ENCODE measurements around the gene FAM210A. TPM values are rescaled to one million over a fixed set of nuclear protein-coding genes. Genes with fewer than 3 reads are reported as not detected.

FAM210A gene
- total and polyA plus RNA-seq, 9 of the 15 experiments (the other 6 are each of a cell fraction or from before 2014, with no cell fraction given): 8.3 to 41.7 (median 19.1) TPM

- in situ Hi-C loops (cut with MboI) (no loop called here), intact Hi-C loops (cut with micrococcal nuclease) (no loop called here)
- TF ChIP-seq ZNF511 (CRISPR knock-in tag; IDR thresholded peaks at IDR 0.05) (no peak), ETV5 (CRISPR knock-in tag; IDR thresholded peaks at IDR 0.05; ENCODE audit: low read depth) (no peak), C11orf30 (IDR thresholded peaks at IDR 0.05; ENCODE audit: low read depth) (no peak), EGR1 (conservative IDR thresholded peaks at IDR 0.05) (no peak), ASH1L (IDR thresholded peaks at IDR 0.05; ENCODE audit: borderline replicate concordance, low read depth, partially characterized antibody) (no peak), HDGF (IDR thresholded peaks at IDR 0.05) (no peak), SNRNP70 (optimal IDR thresholded peaks at IDR 0.05; ENCODE audit: low read depth, low read length) (no peak), ZNF586 (CRISPR knock-in tag; conservative IDR thresholded peaks at IDR 0.05) (no peak), ETV1 (tag; conservative IDR thresholded peaks at IDR 0.05; ENCODE audit: low read depth) (no peak)
- TF ChIP-seq, protein P1, sequence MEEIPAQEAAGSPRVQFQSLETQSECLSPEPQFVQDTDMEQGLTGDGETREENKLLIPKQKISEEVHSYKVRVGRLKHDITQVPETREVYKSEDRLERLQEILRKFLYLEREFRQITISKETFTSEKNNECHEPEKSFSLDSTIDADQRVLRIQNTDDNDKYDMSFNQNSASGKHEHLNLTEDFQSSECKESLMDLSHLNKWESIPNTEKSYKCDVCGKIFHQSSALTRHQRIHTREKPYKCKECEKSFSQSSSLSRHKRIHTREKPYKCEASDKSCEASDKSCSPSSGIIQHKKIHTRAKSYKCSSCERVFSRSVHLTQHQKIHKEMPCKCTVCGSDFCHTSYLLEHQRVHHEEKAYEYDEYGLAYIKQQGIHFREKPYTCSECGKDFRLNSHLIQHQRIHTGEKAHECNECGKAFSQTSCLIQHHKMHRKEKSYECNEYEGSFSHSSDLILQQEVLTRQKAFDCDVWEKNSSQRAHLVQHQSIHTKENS (CRISPR knock-in tag; IDR thresholded peaks at IDR 0.05): no peak
- CTCF ChIA-PET (ENCODE audit: low intra/inter-chr PET ratio): no interaction called here
- H2AFZ ChIP-seq (ENCODE audit: low read depth, low read length): no peak overlapping the region
- peaks cover 9% of the 10 kb centered on the region; the same call in 1 of the 3 replicates for H3K36me3 ChIP-seq (ENCODE audit: control insufficient read depth, insufficient read depth, low read length)
- H3K27ac ChIP-seq (ENCODE audit: extremely low read depth, low read depth, low read length): no peak overlapping the region
- peaks cover 4 to 11% of the 10 kb centered on the region in 2 experiments; a peak in 2 of 5 replicates for H3K27me3 ChIP-seq (ENCODE audit: control insufficient read depth in 2 of 2, insufficient read depth in 2 of 2, low read length in 2 of 2)
- no peaks in the 10 kb centered on the region for H4K20me1 ChIP-seq (replicated peaks; ENCODE audit: control insufficient read depth, insufficient read depth, low read length)
- ATAC-seq: peak; percentile 39
- FAIRE-seq: no peak
- H3K4me3 ChIP-seq: no peak overlapping the region
- no peak overlapping the region; a peak in 1 of 4 replicates for H3K9ac ChIP-seq (ENCODE audit: insufficient read depth in 1 of 2, low read depth in 2 of 2, low read length in 2 of 2)
- no peaks in the 10 kb centered on the region for H3K9me1 ChIP-seq (ENCODE audit: control insufficient read depth, insufficient read depth, low read length)
- BruUV-seq (replicated peaks): no TSS peak
- no peaks in the 10 kb centered on the region for H3K9me3 ChIP-seq (replicated peaks; ENCODE audit: control insufficient read depth, insufficient read depth, low read depth, low read length)
- no peak for DNase-seq (ENCODE audit: extremely low read depth in 1 of 4, low spot score in 3 of 4)
- H3K4me1 ChIP-seq (replicated peaks in 1 of 2; ENCODE audit: control insufficient read depth in 2 of 2, insufficient read depth in 2 of 2, low read length in 2 of 2): peaks cover 0 to 4% of the 10 kb centered on the region in 2 experiments; a peak in 1 of 5 replicates
- H3K4me2 ChIP-seq (ENCODE audit: insufficient read depth, low read length): no peak overlapping the region
- WGBS (ENCODE audit: insufficient coverage, low coverage, missing lambda C conversion rate): 55% methylated on average over 7 of the region's 7 CpGs
- no peaks in the 10 kb centered on the region for H3K79me2 ChIP-seq (ENCODE audit: control insufficient read depth, insufficient read depth, low read length)
- POLR2A ChIA-PET: no interaction called here
Measured at GRCh38 chr18:13657974-13658373, 68.4 kb downstream of the FAM210A start.

Measured in K562 (cell line).